DMS53 treated with DMSO at 0.1 percent for 48 hours (cell line): ENCODE measurements around the gene IL10.
"Not testable (repeated sequence)": the region's sequence is repeated elsewhere in the genome, so short reads cannot be mapped to it uniquely, and the experiment has no call there.

Experiments
- DNase-seq: peaks from one replicate; lab custom pipeline; 2025; ENCODE audit not compliant: unreplicated experiment; lab: John Stamatoyannopoulos, UW

The IL10 gene

DNA sequence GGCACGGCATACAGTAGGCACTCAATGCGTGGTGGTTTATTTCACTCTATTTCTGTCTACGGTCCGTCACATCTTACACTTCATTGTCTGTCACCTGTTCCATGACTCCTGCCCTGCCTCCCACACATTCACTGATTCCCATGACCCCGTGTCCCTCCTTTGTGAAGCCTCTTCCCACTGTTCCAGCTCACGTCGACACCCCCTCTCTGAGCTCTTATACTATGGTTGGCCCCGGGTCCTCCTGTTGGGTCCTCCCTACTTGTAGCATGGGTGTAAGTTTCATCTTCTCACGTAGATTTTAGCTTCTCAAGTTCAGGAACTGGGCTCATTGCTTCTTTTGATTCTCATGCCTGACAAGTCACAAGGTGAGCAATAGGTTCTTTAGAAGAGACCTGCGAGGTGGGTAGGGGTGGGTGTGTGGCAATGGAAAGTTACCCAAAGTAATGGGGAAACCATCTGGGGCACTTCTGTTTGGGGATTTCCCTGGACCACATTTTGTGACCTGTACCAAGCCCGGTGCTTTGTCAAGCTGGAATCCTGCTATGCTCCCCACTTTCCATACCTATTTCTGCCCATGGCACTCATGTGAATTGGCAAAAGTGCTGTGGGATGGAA, 22.1 kb upstream of the IL10 start:
- no peak for DNase-seq

DNA sequence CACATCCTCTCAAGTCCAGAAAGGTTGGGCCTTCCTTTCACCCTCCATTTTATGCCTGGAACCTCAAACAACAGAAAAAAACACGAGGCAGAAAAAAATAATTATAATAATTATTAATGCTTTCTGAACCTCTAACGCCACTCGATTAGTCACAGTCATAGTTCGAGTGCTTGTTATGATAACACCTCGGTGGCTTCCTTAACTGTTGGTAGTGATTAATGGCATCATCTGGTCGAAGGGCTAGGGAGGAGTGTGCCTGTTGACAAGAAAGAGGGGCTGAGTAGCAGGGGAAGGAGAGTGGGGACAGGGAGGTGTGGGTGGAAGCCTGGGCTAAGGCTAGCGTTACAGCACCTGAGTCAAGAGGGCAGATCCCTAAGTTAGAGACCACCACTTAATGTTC, 21.3 kb upstream of the IL10 start:
- DNase-seq, result no peak

DNA sequence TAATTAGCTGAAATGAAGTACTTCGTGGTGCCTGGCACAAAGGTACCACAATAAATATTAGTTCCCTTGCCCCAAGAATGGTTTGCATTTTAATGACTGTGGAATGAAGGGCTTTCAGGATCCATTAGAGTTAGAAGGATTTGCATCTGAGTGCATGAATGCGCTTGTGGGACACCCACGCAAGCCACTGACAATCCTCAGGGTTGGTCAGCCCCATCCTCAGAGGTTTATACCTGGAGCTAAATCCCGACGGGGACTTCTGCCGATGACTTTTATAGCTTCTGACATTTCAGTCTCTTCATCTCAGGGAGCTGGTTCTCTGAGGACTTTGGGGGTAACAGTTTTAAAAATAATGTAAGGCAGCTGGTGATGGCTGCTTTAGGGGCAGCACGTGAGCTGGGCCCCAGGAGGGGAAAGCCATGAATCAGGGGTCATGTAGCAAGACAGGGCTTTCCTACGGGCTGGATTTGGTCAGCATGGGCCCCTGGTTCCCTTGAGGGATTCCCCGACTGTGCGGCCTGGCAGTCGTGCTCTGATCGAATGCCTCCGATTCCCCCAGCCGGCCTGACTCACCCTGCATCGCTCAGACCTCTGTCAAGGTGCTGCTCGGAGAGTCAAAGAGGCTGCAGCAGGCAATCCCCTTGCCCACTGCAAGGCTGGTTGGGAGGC, 20.8 kb upstream of the IL10 start:
- no peak for DNase-seq

DNA sequence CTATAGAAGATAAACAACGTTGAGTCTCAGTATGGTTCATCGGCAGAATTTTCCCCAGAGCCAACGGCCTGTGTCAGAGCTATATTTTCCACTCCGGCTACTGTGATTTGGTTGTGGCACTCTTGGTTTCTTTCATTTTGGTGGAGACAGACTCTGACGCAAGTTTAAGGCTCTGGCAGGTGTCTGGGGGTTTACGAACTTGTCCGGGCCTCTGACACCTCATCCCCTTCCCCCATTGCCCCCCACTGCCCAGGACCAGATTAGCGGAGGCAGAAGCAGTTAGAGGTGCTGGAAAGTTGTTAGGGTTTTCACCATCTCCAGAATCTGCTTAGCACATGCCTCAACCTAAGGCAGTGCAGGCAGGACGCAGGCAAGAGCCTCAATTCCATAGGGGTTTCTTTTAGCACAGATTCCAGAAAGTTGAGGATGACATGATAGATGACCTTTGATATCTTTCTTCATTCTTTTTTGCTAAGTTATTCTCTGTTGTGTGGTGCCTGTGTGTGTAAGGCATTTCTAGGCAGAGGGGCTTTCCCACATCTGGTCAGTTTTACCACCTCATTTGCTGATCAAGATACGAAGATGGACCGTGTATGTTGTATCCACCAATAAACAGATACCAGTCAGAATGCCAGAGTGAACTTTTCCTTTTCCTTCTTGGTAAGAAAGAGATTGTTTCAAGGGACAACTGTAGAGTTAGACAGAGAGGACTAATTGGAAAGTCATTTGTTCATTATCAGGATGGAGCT, 18.4 kb upstream of the IL10 start:
- no peak for DNase-seq

DNA sequence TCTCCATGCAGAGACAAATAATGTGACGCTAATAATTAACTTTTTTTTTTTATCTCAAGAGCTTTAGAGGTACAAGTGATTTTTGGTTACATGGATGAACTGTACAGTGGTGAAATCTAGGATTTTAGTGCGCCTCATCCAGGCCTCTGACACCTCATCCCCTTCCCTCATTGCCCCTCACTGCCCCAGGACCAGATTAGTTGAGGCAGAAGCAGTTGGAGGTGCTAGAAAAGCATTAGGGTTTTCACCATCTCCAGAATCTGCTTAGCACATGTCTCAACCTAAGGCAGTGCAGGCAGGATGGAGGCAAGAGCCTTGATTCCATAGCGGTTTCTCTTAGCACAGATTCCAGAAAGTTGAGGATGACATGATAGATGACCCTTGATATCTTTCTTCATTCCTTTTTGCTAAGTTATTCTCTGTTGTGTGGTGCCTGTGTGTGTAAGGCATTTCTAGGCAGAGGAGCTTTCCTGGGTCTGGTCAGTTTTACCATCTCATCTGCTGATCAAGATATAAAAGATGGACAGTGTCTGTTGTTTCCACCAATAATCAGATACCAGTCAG, 16.3 kb upstream of the IL10 start:
- no peak for DNase-seq

DNA sequence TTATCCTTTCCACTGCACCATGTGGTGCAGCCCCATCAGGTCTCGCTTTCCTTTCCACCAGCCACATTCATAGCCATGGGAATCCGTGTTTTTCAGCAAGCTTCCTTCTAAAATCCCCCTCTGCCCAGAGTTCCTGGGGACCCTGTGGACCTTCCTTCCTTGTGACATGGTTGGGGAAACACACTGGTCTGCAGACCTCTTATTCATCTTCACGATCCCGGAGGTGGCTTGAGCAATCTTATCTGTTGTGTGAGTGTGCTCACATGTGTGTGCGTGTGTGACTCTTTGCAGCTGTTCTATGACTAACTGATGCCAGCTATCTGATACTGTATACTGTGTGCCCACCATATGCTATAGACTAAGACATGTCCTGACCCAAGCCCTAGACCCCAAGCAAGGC, 15.6 kb upstream of the IL10 start:
- no peak for DNase-seq

DNA sequence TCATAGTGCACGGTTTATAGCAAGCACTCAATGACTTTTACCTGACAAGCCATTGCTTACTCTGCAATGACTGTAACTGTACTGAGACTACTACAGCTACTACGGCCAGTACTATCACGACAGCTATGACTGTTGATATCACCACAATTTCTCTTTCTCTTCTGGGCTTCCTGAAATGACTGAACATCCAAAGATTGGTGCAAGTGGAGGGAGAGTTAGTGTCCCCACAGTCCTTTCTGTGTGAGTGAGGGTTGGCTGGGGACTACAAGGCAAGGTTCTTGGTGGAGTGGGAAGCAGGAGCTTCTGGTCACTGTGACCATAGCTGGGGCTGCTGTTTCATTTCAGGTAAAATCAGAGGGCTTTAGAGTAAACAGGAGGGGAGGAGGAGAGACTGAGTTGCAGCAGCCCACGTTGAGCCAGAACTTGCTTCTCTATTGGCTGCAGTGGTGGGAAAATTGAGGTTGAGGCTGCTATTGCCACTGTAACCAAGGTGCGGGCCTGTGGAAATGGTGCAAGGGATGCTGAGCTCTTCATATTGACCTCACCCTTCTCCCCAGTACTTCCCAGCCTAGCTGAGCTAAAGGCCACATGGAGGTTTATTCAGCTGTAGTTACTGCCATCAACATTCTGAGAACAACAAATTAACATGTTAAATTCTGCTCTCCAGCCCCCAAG, 14.1 kb upstream of the IL10 start:
- DNase-seq, result no peak

DNA sequence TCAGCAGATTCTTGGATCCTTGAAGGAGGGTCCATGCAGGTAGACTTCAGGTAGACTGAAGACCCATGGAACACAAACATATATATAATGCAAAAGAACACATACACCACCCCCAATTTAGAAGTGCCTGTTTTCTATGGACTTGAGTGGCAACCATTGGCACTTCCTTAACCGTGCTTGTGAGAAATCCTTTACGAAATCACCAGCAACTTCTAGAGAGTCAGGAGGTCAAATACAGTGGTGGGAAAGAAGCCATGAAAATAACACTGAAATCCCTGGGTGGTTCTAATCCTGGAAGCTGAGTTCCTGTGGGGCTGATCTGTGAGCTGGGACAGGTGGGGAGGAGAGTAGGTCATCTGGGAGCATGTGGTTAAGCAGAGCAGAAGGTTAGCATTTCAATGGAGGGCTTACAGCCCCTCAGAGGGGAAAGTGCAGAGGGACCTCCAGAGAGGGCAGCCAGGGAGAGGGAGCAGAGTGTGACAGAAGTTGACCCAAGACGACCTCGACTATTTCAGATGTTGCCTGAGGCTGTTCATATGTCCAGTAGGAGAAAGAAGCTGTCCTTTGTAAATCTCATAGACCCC, 13.0 kb upstream of the IL10 start:
- no peak for DNase-seq

DNA sequence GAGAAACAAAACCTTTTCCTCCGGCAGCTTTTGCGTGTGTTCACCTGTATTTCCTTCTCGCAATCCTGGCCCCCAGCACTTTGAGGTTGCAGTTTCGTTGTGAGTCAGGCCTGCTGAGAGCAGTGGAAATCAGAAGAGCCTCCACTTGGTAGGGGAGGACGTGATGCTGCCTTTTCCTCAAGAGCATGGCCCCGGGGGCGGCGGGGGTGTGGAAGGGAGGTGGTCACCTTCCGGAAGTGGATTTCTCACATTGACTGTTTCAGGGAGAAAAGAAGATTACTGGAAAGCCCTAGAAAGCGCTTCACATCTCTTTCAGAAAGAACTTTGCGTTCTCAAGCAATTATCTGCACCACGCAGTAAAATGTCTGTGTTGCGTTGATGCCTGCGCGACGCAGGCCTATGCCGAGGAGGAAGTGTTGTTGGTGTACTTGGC, 12.2 kb upstream of the IL10 start:
- DNase-seq, result no peak

DNA sequence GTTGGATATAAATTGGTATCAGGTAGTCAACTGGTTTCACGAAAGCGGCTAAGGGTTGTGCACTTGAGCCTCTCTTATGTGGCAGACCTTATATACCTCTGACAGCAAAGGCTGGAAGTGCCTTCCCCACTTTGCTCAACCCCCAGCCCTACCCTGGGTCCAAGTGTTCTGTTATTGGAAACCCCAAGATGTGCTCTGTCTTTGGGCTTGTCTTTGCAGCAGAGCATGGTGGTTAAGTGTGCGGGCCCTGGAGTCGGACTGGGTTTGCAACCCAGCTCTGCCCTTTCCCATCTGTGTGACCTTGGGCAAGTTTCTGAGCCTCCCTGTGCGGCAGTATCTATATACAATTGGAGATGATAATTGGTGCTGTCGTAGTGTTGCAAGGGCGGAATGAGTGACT, 11.2 kb upstream of the IL10 start:
- DNase-seq, result no peak

DNA sequence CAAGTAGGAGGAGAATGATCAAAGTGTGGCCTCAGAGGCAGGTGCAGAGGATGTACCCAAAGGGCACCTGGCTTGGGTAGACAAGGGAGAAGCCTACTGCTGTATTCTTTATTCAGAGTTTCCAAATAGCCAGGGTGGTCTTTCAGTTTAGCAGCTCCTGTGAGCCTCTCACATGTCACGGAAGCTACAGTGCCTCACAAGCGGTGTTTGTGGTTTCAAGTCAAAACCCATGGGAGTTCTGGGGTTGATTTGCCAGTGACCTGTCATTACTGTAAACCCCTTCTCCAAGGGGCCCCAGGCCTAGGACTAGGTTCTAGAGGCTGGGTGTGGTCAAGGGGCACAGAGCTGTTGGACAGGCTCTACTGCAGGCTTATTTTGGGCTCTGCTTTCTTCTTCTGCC, 10.2 kb upstream of the IL10 start:
- DNase-seq, result no peak

DNA sequence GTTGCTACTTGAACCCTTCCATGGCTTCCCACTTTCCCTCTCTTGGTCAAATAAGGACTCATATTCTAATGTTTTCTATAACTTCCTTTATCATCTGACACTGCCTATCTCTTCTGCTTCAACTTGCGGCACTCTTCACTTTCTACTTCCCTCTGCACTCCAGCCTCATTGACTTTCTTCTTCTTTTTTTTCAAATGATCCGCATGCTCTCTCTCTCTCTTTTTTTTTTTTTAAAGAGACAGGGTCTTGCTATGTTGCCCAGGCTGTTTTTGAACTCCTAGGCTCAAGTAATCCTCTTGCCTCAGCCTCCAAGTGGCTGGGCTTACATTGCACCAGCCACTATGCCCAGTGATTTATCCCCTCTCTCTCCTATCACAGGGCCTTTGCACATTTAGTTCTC, 7.3 kb upstream of the IL10 start:
- DNase-seq, result no peak

DNA sequence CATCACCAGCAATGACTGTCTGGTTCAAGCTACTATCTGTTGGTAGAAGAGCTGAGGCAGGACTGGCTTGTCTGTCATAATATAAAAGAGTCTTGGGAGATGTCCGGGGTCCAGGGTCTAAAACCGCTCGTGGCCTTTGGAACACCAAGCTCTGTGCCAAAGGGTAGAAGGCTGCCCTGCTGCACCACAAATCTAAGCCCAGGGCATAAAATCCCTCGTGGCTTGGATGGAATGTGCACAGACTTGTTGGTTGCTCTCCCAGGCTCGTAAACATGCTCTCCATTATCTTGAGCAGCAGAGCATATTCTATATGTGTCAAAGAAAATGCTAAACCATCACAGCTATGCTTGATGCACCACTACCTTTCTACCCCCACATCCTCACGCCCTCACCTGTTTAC, 6.6 kb upstream of the IL10 start:
- not testable (repeated sequence) for DNase-seq

DNA sequence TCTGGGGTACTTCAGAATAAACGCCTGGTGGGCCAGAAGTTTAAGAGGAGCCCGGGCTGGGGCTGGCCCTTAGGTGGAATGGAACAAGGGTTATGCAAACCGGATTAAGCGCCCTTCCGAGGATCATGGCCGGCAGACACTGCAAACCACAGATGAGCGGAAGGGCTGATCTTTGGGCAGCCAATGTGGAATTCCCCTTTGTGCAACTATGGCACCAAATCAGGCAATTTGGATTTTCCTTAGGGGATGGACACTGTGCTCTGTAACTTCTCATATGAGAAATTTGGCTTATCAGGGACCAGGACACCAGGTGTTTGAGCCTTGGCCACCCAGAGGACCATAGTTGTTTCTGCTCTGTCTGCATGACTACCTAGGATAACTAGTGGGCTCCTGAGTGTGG, 5.7 kb upstream of the IL10 start:
- no peak for DNase-seq

DNA sequence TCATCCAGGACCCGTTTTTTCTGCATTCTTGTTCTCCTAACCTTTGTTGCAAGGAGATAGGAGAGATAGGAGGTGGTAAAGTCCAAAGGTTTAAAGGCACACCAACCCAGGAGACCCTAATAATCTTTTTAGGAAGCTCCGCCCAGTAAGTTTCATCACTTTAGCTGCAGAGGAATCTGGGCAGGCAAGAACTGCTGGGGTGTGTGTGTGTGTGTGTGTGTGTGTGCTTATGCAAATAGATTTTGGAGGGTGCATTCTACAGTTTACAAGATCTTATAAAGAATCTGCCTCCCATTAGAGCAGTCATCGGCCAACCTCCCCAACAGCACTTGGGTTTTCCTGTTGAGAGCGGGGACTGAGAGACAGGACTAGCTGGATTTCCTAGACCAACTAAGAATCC, 3.9 kb upstream of the IL10 start:
- DNase-seq, result no peak

DNA sequence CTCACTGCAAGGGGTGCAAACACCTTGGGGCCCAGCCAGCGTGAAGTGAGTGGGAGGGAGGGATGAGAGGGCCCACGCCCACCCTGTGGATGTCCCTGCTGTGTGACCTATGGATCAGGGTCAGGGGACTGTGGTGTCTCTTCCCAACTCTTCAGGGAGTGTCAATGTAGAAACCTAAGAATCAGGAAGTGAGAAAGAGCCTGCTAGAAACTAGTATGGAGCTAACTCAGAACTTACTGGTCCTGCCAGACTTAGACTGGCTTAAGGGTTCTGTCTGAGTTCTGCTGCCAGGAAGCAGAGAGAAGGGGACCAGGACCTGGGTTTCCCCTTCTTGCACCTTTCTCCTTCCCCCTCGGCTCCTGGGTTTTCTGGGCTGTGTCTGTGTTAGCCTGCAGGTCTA, 1.8 kb upstream of the IL10 start:
- no peak for DNase-seq

DNA sequence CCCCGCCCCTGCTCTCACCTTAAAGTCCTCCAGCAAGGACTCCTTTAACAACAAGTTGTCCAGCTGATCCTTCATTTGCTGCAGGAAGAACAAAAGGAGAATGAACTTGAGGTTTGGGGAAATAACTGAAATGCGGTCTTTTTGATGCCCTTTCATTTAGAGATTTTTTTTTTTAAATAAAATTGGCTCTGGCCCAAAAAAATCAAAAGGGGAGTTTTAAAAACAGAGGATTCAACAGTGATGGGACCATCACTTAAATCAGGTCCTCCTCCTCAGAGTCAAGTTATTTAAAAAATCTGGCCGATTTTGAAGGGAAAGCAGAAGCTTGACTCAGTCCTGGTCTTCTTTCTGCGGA, 979 bp downstream of the IL10 start:
- DNase-seq, result no peak

DNA sequence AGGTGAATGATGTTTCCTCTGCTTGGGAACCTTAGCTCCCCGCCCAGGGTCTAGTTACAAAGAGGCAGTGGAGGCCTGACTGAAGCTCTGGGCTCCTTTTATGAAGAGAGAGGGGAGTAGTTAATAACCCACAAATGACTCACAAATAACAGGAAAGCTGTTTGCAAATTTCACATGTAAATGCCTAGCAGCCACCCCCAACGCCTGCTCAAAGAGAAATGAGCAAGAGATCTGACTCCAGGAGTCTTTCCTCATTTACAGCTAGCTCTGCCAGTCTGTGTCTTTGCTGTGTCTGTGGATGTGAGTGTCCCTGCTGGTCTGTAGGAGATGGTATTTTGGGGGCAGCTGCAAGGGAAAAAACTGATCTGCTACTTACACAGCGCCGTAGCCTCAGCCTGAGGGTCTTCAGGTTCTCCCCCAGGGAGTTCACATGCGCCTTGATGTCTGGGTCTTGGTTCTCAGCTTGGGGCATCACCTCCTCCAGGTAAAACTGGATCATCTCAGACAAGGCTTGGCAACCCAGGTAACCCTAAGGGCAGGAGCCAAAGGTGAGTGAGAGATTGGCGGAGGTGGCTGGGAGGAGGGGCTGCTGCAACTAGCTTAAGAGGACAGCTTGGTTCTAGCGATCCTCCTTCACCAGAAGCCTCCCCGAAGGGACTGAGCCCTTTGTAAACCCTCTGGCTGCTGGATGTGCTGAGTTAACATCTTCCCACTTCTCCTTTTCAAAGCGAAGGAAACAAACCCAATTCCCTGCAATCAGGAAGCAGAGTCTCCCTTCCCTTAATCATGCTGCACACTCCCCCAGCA, 1.6 kb downstream of the IL10 start, which contains the start of gene IL19:
TSS of gene IL19 (plus strand) at position 243 of the 807 bp plus-strand sequence. CDS start 65,890 bp downstream, outside the sequence.
- no peak for DNase-seq

DNA sequence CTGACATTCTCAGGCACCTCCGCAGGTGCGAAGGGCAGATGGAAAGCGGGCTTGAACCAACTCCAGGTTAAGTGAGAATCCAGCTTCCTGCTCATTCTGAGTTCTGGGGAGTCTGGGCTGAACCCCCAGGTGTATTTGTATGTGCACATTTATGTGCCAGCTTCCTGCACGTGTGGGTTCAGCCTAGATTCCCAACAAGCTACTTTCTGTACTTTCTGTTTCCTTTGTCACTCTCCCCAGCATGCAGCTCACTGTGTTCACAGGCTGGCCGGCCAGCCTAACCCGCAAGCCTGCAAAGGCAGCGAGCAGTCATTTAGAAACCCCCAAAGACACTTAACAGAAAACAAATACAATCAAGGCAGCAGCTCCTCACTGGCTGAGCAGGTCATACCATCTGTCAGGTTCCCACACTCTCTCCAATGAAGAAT, 3.0 kb downstream of the IL10 start:
- DNase-seq, result no peak
